ENCODE measurements around the gene COL5A3. TPM values are rescaled to one million over a fixed set of nuclear protein-coding genes. Genes with fewer than 3 reads are reported as not detected.

Gene COL5A3
- total RNA-seq, result under 1 TPM; 0.13 to 0.18 TPM

DNA sequence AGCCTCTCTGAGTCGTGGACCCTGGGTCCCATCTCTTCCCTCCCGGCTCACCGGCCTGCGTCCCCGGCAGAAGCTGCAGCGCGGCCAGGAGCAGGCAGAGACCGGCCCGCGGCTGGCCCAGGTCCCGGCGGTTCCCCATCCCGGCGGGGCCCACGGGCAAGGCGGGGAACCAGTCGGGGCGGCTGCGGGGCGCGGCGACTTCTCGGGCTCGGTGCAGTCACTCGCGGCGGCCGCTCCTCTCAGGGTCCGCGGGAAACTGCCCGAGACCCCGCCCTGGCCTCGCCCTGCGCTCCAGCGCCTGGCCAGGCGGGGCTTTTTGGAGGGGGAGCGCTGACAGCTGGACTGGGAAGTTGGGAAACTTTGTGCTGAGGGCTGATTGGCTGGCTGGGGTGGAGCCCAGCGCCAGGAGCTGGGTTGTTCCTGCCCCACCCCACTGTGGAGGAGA is at the start of gene COL5A3:
Gene COL5A3 (minus strand): TSS at position 258 of the 445 bp plus-strand sequence. CDS start 119 bp downstream, at position 139.
- Mint-ChIP-seq H3K27ac (no peak within 1 kb of the TSS), H3K36me3 (ENCODE audit: low read depth) (no peaks in the 10 kb centered on the region), H3K27me3 (ENCODE audit: low read depth) (peaks cover 34% of the 10 kb centered on the region), H3K4me1 (ENCODE audit: low read depth) (peaks cover 14% of the 10 kb centered on the region), H3K9me3 (ENCODE audit: insufficient read depth) (no peaks in the 10 kb centered on the region), H3K4me3 (no peak within 1 kb of the TSS)
- ChIA-PET POLR2A (no interaction called here), CTCF (interaction anchor here (1.8 kb wide), 1 partner anchor 10 kb away, joined by 10 read pairs; no protein-coding TSS in a partner anchor)
- DNase-seq (no peak), ATAC-seq (no peak)

DNA sequence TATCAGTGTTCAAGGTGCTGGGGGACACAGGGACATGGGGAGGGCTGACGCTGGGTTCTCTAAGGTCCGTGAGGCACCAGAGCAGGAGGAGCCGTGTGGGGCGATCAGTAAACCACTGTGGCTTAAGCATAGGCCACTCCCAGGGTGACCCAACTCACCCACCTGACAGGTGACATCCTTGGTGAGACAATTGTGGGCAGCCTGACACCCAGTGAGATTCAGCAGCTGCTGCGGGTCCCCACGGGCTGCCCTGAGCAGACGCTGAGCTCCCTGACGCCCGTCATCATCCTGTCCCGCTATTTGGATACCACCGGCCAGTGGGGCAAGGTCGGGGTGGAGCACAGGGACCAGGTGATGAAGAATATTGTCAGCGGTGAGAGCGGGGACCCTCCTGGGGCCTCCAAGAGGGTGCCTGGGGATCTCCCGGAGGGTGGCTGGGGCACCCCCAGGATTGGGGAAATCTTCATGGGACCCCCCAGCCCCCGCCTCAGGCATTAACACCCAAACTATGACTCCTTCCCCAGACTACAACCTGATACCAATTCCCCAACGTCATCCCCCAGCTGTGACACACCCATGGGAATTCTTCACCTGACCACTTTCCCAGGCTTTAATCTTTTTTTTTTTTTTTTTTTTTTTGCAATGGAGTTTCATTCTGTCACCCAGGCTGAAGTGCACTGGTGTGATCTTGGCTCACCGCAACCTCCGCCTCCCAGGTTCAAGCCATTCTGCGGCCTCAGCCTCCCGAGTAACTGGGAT is 42.5 kb upstream of the COL5A3 start:
- POLR2A ChIA-PET, result no interaction called here
- no peaks in the 10 kb centered on the region for H3K36me3 Mint-ChIP-seq (ENCODE audit: low read depth)
- ATAC-seq, result no peak
- H3K27ac Mint-ChIP-seq, result no peak overlapping the region
- H3K4me1 Mint-ChIP-seq (ENCODE audit: low read depth), result no peaks in the 10 kb centered on the region
- CTCF ChIA-PET, result no interaction called here
- no peaks in the 10 kb centered on the region for H3K27me3 Mint-ChIP-seq (ENCODE audit: low read depth)
- no peaks in the 10 kb centered on the region for H3K9me3 Mint-ChIP-seq (ENCODE audit: insufficient read depth)
- no peak for DNase-seq
- H3K4me3 Mint-ChIP-seq, result no peak overlapping the region

DNA sequence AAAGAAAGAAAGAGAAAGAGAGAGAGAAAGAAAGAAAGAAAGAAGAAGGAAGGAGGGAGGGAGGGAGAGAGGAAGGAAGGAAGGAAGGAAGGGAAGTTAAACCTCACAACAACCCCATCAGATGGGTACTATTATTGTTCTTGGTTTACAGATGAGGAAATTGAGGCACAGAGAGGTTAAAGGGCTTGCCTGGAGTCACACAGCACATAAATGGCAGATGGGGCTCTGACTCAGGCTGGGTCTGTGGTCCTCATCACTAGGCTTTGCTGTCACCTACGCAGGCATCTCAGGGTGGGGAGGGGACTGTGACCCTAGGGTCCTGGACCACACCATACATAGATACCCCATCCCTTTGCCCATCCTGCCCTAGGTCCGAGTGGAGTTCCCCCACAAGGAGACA is 39.3 kb upstream of the COL5A3 start:
- no peaks in the 10 kb centered on the region for H3K9me3 Mint-ChIP-seq (ENCODE audit: insufficient read depth)
- H3K4me1 Mint-ChIP-seq (ENCODE audit: low read depth), result no peaks in the 10 kb centered on the region
- no peak for ATAC-seq
- H3K27ac Mint-ChIP-seq, result no peak overlapping the region
- ChIA-PET CTCF (no interaction called here), POLR2A (no interaction called here)
- H3K27me3 Mint-ChIP-seq (ENCODE audit: low read depth), result peaks cover 4% of the 10 kb centered on the region
- no peaks in the 10 kb centered on the region for H3K36me3 Mint-ChIP-seq (ENCODE audit: low read depth)
- no peak for DNase-seq
- no peak overlapping the region for H3K4me3 Mint-ChIP-seq

DNA sequence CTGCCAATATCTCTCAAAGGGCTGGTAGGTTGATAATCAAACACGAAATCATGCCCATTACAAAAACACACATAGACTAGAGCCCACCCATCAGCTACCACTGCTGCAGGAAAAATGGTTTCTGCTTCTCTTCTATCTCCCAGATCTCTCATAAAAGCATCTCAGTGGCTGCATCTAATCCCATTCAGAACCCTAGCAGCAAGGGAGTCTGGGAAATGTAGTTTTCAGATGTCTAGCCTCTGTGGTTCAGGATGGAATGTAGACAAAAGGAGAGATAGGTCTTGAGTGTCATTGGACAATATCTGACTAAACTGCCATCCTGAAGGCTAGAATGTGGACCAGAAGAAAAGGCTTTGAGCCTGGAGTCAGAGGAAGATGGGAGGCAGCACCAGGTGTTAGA is 35.1 kb upstream of the COL5A3 start:
- H3K4me1 Mint-ChIP-seq (ENCODE audit: low read depth), result no peaks in the 10 kb centered on the region
- POLR2A ChIA-PET, result no interaction called here
- no peaks in the 10 kb centered on the region for H3K36me3 Mint-ChIP-seq (ENCODE audit: low read depth)
- DNase-seq (no peak), ATAC-seq (no peak)
- H3K27ac Mint-ChIP-seq, result no peak overlapping the region
- H3K4me3 Mint-ChIP-seq, result no peak overlapping the region
- peaks cover 6% of the 10 kb centered on the region for H3K27me3 Mint-ChIP-seq (ENCODE audit: low read depth)
- H3K9me3 Mint-ChIP-seq (ENCODE audit: insufficient read depth), result no peaks in the 10 kb centered on the region
- CTCF ChIA-PET, result no interaction called here

GRCh38 chr19:10044390-10044789 is 34.1 kb upstream of the COL5A3 start:
- ChIA-PET POLR2A (no interaction called here), CTCF (no interaction called here)
- peaks cover 6% of the 10 kb centered on the region for H3K27me3 Mint-ChIP-seq (ENCODE audit: low read depth)
- no peak overlapping the region for H3K27ac Mint-ChIP-seq
- ATAC-seq, result no peak
- H3K4me3 Mint-ChIP-seq, result no peak overlapping the region
- H3K4me1 Mint-ChIP-seq (ENCODE audit: low read depth), result no peaks in the 10 kb centered on the region
- DNase-seq, result no peak
- H3K36me3 Mint-ChIP-seq (ENCODE audit: low read depth), result no peaks in the 10 kb centered on the region
- no peaks in the 10 kb centered on the region for H3K9me3 Mint-ChIP-seq (ENCODE audit: insufficient read depth)

DNA sequence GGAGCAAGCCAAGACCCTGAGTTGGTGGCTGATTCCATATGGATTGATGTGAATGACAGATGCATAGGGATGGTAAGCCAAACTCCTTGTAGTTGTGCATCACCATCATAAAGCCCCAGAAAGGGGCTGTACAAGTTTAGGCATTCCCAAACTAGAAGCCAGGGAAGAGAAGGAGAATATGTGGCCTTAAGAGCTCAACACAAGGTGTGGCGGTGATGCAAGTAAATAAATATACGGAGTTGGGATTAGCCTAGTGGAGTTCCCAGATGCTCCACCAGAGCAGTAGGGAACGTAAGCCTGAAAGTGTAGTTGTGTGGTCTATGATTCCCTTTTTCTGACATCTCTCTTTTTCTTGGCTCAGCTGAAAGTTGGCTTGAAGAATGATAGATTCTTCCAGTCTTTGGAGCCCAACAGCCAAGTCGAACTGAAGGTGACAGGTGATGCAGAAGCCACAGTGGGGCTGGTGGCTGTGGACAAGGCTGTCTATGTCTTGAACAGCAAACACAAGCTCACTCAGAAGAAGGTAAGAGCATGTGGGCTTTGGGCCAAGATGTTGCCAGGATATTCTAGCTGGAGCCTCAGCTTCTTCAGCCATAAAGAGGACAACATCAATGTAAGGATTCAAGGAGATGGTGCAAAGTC is 33.1 kb upstream of the COL5A3 start:
- DNase-seq, result no peak
- ATAC-seq, result no peak
- CTCF ChIA-PET, result interaction anchor here (0.5 to 1.2 kb wide), 2 partner anchors 113 to 146 kb away, joined by 3 to 4 read pairs; no protein-coding TSS in a partner anchor
- H3K27me3 Mint-ChIP-seq (ENCODE audit: low read depth), result peaks cover 6% of the 10 kb centered on the region
- POLR2A ChIA-PET, result no interaction called here
- H3K4me1 Mint-ChIP-seq (ENCODE audit: low read depth), result no peaks in the 10 kb centered on the region
- no peaks in the 10 kb centered on the region for H3K36me3 Mint-ChIP-seq (ENCODE audit: low read depth)
- H3K27ac Mint-ChIP-seq, result no peak overlapping the region
- H3K4me3 Mint-ChIP-seq, result no peak overlapping the region
- no peaks in the 10 kb centered on the region for H3K9me3 Mint-ChIP-seq (ENCODE audit: insufficient read depth)

DNA sequence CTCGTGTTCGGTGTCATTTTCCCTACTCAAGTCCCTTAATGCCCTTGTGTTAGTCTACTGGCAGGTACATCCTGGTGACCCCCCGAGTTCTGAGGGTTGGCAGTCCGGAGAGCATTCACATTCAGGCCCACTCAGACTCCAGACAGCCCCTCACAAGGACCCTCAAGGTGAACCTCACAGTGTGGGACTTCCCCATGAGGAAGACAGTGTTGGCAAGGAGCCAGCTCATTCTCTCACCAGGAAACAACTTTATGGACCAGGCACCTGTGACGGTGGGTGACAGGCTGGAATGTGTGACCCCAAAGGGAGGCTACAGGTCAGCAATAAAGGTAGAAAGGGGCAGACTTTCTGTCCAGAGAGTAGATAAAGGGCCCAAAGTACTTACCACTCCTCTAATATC is 27.5 kb upstream of the COL5A3 start:
- Mint-ChIP-seq H3K27ac (no peak overlapping the region), H3K9me3 (ENCODE audit: insufficient read depth) (no peaks in the 10 kb centered on the region), H3K36me3 (ENCODE audit: low read depth) (no peaks in the 10 kb centered on the region), H3K27me3 (ENCODE audit: low read depth) (peaks cover 5% of the 10 kb centered on the region), H3K4me3 (no peak overlapping the region), H3K4me1 (ENCODE audit: low read depth) (no peaks in the 10 kb centered on the region)
- DNase-seq (no peak), ATAC-seq (no peak)
- POLR2A ChIA-PET, result no interaction called here
- CTCF ChIA-PET, result interaction anchor here (1.7 kb wide), 1 partner anchor 11 kb away, joined by 8 read pairs; no protein-coding TSS in a partner anchor

DNA sequence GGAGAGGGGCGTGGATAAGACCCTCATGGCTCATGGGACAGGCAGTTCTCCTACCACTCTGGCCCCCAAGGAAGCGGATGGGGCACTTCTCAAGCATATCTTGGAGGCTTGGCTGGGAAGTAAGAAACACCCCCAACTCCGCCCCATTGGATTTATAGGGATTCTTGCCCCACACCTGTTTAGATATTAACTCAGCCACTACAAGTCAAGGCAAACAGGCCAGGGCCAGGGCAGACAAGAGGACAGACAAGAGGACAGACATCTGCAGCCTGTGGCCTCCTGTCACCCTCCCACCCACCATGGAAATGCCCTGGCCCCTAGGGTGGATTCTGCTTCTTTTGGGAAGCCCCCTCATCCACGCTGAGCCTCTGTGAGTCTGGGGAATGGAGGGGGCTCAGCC is 27.1 kb upstream of the COL5A3 start:
- Mint-ChIP-seq H3K27me3 (ENCODE audit: low read depth) (peaks cover 7% of the 10 kb centered on the region), H3K4me3 (no peak overlapping the region), H3K36me3 (ENCODE audit: low read depth) (no peaks in the 10 kb centered on the region), H3K4me1 (ENCODE audit: low read depth) (no peaks in the 10 kb centered on the region), H3K9me3 (ENCODE audit: insufficient read depth) (no peaks in the 10 kb centered on the region), H3K27ac (no peak overlapping the region)
- ChIA-PET POLR2A (no interaction called here), CTCF (interaction anchor here (1.7 kb wide), 1 partner anchor 10 kb away, joined by 8 read pairs; no protein-coding TSS in a partner anchor)
- ATAC-seq, result no peak
- DNase-seq, result no peak

DNA sequence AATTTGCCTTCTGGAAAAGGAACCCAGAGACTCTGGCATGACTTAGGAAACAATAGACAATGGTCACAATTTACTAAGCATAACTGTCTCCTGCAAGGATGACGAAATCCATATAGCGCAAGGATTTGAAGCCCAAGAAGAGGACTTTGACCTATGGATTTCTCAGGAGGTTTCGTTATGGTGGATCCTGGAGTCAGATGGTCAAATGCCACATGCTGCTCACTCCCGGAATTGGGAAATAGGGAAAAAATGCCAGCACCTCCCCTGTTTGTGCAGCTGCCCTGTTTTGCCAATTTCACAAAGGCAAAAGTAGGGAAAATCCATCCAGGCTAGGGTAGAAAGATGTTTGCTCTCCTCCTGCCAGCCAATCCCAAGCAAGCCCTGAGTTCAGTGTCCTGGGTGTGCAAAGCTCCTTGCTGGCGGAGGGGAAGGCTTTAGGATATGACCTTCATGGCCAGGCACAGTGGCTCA is 26.3 kb upstream of the COL5A3 start:
- ATAC-seq, result no peak
- no peak overlapping the region for H3K27ac Mint-ChIP-seq
- no peaks in the 10 kb centered on the region for H3K4me1 Mint-ChIP-seq (ENCODE audit: low read depth)
- no peak overlapping the region for H3K4me3 Mint-ChIP-seq
- ChIA-PET CTCF (interaction anchor here (1.7 kb wide), 1 partner anchor 9 kb away, joined by 8 read pairs; no protein-coding TSS in a partner anchor), POLR2A (no interaction called here)
- H3K9me3 Mint-ChIP-seq (ENCODE audit: insufficient read depth), result no peaks in the 10 kb centered on the region
- peaks cover 9% of the 10 kb centered on the region for H3K27me3 Mint-ChIP-seq (ENCODE audit: low read depth)
- DNase-seq, result no peak
- no peaks in the 10 kb centered on the region for H3K36me3 Mint-ChIP-seq (ENCODE audit: low read depth)

- DNase-seq, result no peak
- Mint-ChIP-seq H3K4me1 (ENCODE audit: low read depth) (no peaks in the 10 kb centered on the region), H3K9me3 (ENCODE audit: insufficient read depth) (no peaks in the 10 kb centered on the region), H3K27ac (no peak overlapping the region), H3K36me3 (ENCODE audit: low read depth) (no peaks in the 10 kb centered on the region), H3K4me3 (no peak overlapping the region), H3K27me3 (ENCODE audit: low read depth) (peaks cover 9% of the 10 kb centered on the region)
- ChIA-PET CTCF (no interaction called here), POLR2A (no interaction called here)
- no peak for ATAC-seq
Measured at GRCh38 chr19:10033614-10034013, 23.3 kb upstream of the COL5A3 start.

GRCh38 chr19:10027158-10027997 is 17.1 kb upstream of the COL5A3 start:
- H3K4me1 Mint-ChIP-seq (ENCODE audit: low read depth), result no peaks in the 10 kb centered on the region
- POLR2A ChIA-PET, result no interaction called here
- peak; percentile 81 for DNase-seq
- CTCF ChIA-PET, result interaction anchor here (0.6 to 3.1 kb wide), 24 partner anchors 8 to 200 kb away, joined by 3 to 62 read pairs (median 4); partner anchors contain the start of gene PPAN
- H3K4me3 Mint-ChIP-seq, result no peak overlapping the region
- H3K36me3 Mint-ChIP-seq (ENCODE audit: low read depth), result no peaks in the 10 kb centered on the region
- H3K27ac Mint-ChIP-seq, result no peak overlapping the region
- H3K9me3 Mint-ChIP-seq (ENCODE audit: insufficient read depth), result no peaks in the 10 kb centered on the region
- ATAC-seq, result peak; percentile 93
- H3K27me3 Mint-ChIP-seq (ENCODE audit: low read depth), result peaks cover 11% of the 10 kb centered on the region

Measured in activated CD8-positive, alpha-beta T cell treated with anti-CD3 and anti-CD28 coated beads, Interleukin-2, amount 10 ng/mL, durations not matched to agents 7 days and 5 days (primary cell).